ELR (cell line): ENCODE results near the gene PAM.
A peak's percentile ranks its signal among the peaks of the same experiment; 100 is the strongest.
"Not testable (repeated sequence)": the region's sequence is repeated elsewhere in the genome, so short reads cannot be mapped to it uniquely, and the experiment has no call there.

Experiments used
- DNase-seq: peaks from one replicate; pipeline ENCODE4 v3.0.0-alpha.2; 2015; ENCODE audit warnings: low read depth

PAM gene

GRCh38 chr5:103000089-103000488, 245.0 kb downstream of the PAM start:
- no peak for DNase-seq

- DNase-seq = no peak
Measured at GRCh38 chr5:103003872-103004271, 248.8 kb downstream of the PAM start.

GRCh38 chr5:103005276-103005675, 250.2 kb downstream of the PAM start:
- no peak for DNase-seq

- no peak for DNase-seq
Measured at GRCh38 chr5:103006921-103007320, 251.8 kb downstream of the PAM start.

- no peak for DNase-seq
Measured at GRCh38 chr5:103010168-103010567, 255.1 kb downstream of the PAM start.

- no peak for DNase-seq
Measured at GRCh38 chr5:103013933-103014552, 258.9 kb downstream of the PAM start.

- no peak for DNase-seq
Measured at GRCh38 chr5:103014983-103015382, 259.9 kb downstream of the PAM start.

- no peak for DNase-seq
Measured at GRCh38 chr5:103016167-103016566, 261.1 kb downstream of the PAM start.

- DNase-seq = no peak
Measured at GRCh38 chr5:103019804-103020203, 264.7 kb downstream of the PAM start.

- DNase-seq = peak; percentile 79
Measured at GRCh38 chr5:103021314-103021713, 266.2 kb downstream of the PAM start.

- DNase-seq = no peak
Measured at GRCh38 chr5:103027267-103027666, 272.2 kb downstream of the PAM start.

- peak; percentile 36 for DNase-seq
Measured at GRCh38 chr5:103031607-103032006, 276.5 kb downstream of the PAM start.

- no peak for DNase-seq
Measured at GRCh38 chr5:103033696-103034095, 278.6 kb downstream of the PAM start.

GRCh38 chr5:103034662-103035392, 279.7 kb downstream of the PAM start:
- DNase-seq = no peak

- DNase-seq = no peak
Measured at GRCh38 chr5:103035701-103036100, 280.6 kb downstream of the PAM start.

- no peak for DNase-seq
Measured at GRCh38 chr5:103036601-103037000, 281.5 kb downstream of the PAM start.

GRCh38 chr5:103037673-103038455, 282.8 kb downstream of the PAM start:
- DNase-seq = no peak

- peak; percentile 68 for DNase-seq
Measured at GRCh38 chr5:103041071-103041676, 286.1 kb downstream of the PAM start.

- DNase-seq = not testable (repeated sequence)
Measured at GRCh38 chr5:103046706-103047105, 291.6 kb downstream of the PAM start.

- peak; percentile 81 for DNase-seq
Measured at GRCh38 chr5:103057208-103058130, 302.4 kb downstream of the PAM start.

GRCh38 chr5:103059525-103059924, 304.4 kb downstream of the PAM start:
- no peak for DNase-seq
